Thyroid gland (tissue), 4 donors: ENCODE results near the gene ESYT3. TPM values are rescaled to one million over a fixed set of nuclear protein-coding genes. Genes with fewer than 3 reads are reported as not detected.

ENCODE experiments used
- DNase-seq, 2 donors: peaks; one replicate each; pipeline ENCODE4 v3.0.0-alpha.2; 2019
- H3K27ac ChIP-seq, 3 donors: fragments of 200-600 bp; sonication (generic); 1 replicate in 2 of 3; 2 replicates in 1 of 3; pipeline ENCODE4 v1.5.1; 2016 to 2019; ENCODE audit warnings: mild to moderate bottlenecking in 1 of 3, moderate library complexity in 1 of 3
- H3K27me3 ChIP-seq: fragments of 200-600 bp; sonication (generic); one replicate; pipeline ENCODE4 v1.5.1; 2019
- H3K36me3 ChIP-seq, 2 donors: fragments of 200-600 bp; sonication (generic); one replicate each; pipeline ENCODE4 v1.5.1; 2016 to 2019
- H3K4me1 ChIP-seq, 2 donors: fragments of 200-600 bp; sonication (generic); one replicate each; pipeline ENCODE4 v1.5.1; 2017 to 2019
- H3K4me3 ChIP-seq, 3 donors: fragments of 200-600 bp; sonication (generic); replicated peaks in 1 of 3; 1 replicate in 2 of 3; 2 replicates in 1 of 3; pipeline ENCODE4 v1.5.1; 2016; ENCODE audit warnings: mild to moderate bottlenecking in 1 of 3
- H3K9me3 ChIP-seq: fragments of 200-600 bp; sonication (generic); one replicate; pipeline ENCODE4 v1.5.1; 2017
- POLR2A ChIP-seq, 2 donors: fragments of 450-650 bp; IDR thresholded peaks; one replicate each; pipeline ENCODE4 v1.6.1; 2017; ENCODE audit warnings: antibody characterized with exemption in 2 of 2, mild to moderate bottlenecking in 2 of 2, moderate library complexity in 1 of 2
- WGBS, 2 donors: methylation state at CpG; one replicate each; pipeline ENCODE4 v1.1.5; 2017; 5-methylcytosine and 5-hydroxymethylcytosine counted together
- intact Hi-C: fragments of 100-400 bp; cut with DNase I; formaldehyde crosslinking; loops from one replicate; pipeline ENCODE4 v1.15.1; 2023
- total RNA-seq, 4 donors: library from RNA; depleted of rRNA; stranded (reverse); fragments of >200 nt; gene quantifications; one replicate each; pipeline ENCODE4 v1.2.3, GENCODE V29; 2016
- TF ChIP-seq, protein P1 (sequence below), 6 experiments: fragments of 200-600 bp in 3 of 6; fragments of 450-650 bp in 3 of 6; sonication (generic) in 3 of 6; IDR thresholded peaks; one replicate each; pipeline ENCODE4 v1.5.1; 2016 to 2019; ENCODE audit warnings: antibody characterized with exemption in 6 of 6, mild to moderate bottlenecking in 2 of 6, inconsistent platforms in 1 of 6, moderate library complexity in 1 of 6

The ESYT3 gene
- total RNA-seq, 4 donors from 2014 or later, result 19.9 to 82.8 (median 22.7) TPM

- no peaks in the 10 kb centered on the region for H3K4me1 ChIP-seq
- intact Hi-C loops, result loop anchor here (10.0 kb wide), 1 partner anchor 69 kb away; no protein-coding TSS in a partner anchor
- H3K4me3 ChIP-seq, result no peak overlapping the region
- WGBS, 2 donors, result 92 to 93% methylated on average over 6 of the region's 6 CpGs
- H3K27ac ChIP-seq, result no peak overlapping the region
- no peak for DNase-seq
- no peak for TF ChIP-seq POLR2A (IDR thresholded peaks at IDR 0.05)
- TF ChIP-seq, protein P1, sequence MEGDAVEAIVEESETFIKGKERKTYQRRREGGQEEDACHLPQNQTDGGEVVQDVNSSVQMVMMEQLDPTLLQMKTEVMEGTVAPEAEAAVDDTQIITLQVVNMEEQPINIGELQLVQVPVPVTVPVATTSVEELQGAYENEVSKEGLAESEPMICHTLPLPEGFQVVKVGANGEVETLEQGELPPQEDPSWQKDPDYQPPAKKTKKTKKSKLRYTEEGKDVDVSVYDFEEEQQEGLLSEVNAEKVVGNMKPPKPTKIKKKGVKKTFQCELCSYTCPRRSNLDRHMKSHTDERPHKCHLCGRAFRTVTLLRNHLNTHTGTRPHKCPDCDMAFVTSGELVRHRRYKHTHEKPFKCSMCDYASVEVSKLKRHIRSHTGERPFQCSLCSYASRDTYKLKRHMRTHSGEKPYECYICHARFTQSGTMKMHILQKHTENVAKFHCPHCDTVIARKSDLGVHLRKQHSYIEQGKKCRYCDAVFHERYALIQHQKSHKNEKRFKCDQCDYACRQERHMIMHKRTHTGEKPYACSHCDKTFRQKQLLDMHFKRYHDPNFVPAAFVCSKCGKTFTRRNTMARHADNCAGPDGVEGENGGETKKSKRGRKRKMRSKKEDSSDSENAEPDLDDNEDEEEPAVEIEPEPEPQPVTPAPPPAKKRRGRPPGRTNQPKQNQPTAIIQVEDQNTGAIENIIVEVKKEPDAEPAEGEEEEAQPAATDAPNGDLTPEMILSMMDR (IDR thresholded peaks at IDR 0.05), result no peak
- H3K36me3 ChIP-seq, result peaks cover 37 to 55% of the 10 kb centered on the region in 2 donors
- H3K27me3 ChIP-seq, result no peaks in the 10 kb centered on the region
- H3K9me3 ChIP-seq, result no peaks in the 10 kb centered on the region
Observed at GRCh38 chr3:138404121-138404520, 30.3 kb upstream of the ESYT3 start.

DNA sequence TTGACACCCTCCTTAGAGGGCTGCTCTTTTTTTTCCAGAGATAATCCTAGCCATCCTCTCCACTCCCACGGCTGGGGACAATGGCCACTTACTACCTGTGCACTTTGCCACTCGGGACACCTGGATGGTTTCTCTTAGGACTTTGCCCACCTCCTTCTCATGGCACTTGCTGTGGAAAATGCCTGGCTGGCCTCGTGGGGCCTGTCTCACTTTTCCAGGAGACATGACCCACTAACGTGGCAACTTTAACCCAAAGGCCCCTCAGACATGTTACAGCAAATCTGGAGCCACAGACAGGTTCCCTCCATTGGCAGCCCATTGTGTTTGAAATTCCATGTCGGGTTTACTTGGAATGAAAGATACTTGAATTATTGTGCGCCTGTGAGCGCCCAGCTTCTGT, 29.4 kb upstream of the ESYT3 start:
- H3K27me3 ChIP-seq, result no peaks in the 10 kb centered on the region
- no peaks in the 10 kb centered on the region for H3K4me1 ChIP-seq
- 89 to 95% methylated on average over 7 of the region's 7 CpGs for WGBS, 2 donors
- intact Hi-C loops, result loop anchor here (10.0 kb wide), 1 partner anchor 70 kb away; no protein-coding TSS in a partner anchor
- no peaks in the 10 kb centered on the region for H3K9me3 ChIP-seq
- DNase-seq, result no peak
- no peak overlapping the region for H3K27ac ChIP-seq
- H3K36me3 ChIP-seq, result peaks cover 37 to 51% of the 10 kb centered on the region in 2 donors
- TF ChIP-seq POLR2A (IDR thresholded peaks at IDR 0.05), result no peak
- TF ChIP-seq, protein P1 (IDR thresholded peaks at IDR 0.05), result no peak
- H3K4me3 ChIP-seq, result no peak overlapping the region

GRCh38 chr3:138405486-138405885, 28.9 kb upstream of the ESYT3 start:
- DNase-seq, result no peak
- intact Hi-C loops, result loop anchor here (10.0 kb wide), 1 partner anchor 71 kb away; no protein-coding TSS in a partner anchor
- WGBS, 2 donors, result 90 to 93% methylated on average over 5 of the region's 5 CpGs

GRCh38 chr3:138406606-138407005, 27.8 kb upstream of the ESYT3 start:
- WGBS, 2 donors, result 88 to 89% methylated on average over 2 of the region's 2 CpGs
- H3K4me1 ChIP-seq, result no peaks in the 10 kb centered on the region
- intact Hi-C loops, result loop anchor here (10.0 kb wide), 1 partner anchor 72 kb away; no protein-coding TSS in a partner anchor
- no peak for DNase-seq
- H3K36me3 ChIP-seq, result peaks cover 29 to 36% of the 10 kb centered on the region in 2 donors
- no peak overlapping the region for H3K4me3 ChIP-seq
- H3K27me3 ChIP-seq, result no peaks in the 10 kb centered on the region
- no peaks in the 10 kb centered on the region for H3K9me3 ChIP-seq
- H3K27ac ChIP-seq, result no peak overlapping the region
- TF ChIP-seq, protein P1 (IDR thresholded peaks at IDR 0.05), result no peak
- no peak for TF ChIP-seq POLR2A (IDR thresholded peaks at IDR 0.05)

More at GRCh38 chr3:138405486-138405885, 28.9 kb upstream of the ESYT3 start:
- H3K4me3 ChIP-seq, result no peak overlapping the region
- H3K9me3 ChIP-seq, result no peaks in the 10 kb centered on the region
- no peaks in the 10 kb centered on the region for H3K4me1 ChIP-seq
- no peaks in the 10 kb centered on the region for H3K27me3 ChIP-seq
- peaks cover 37 to 46% of the 10 kb centered on the region in 2 donors for H3K36me3 ChIP-seq
- no peak overlapping the region for H3K27ac ChIP-seq
- TF ChIP-seq, protein P1 (IDR thresholded peaks at IDR 0.05), result no peak
- TF ChIP-seq POLR2A (IDR thresholded peaks at IDR 0.05), result no peak

- no peaks in the 10 kb centered on the region for H3K27me3 ChIP-seq
- H3K4me3 ChIP-seq, result no peak overlapping the region
- no peak overlapping the region for H3K27ac ChIP-seq
- 88% methylated on average over 3 of the region's 3 CpGs for WGBS, 2 donors
- intact Hi-C loops, result loop anchor here (10.0 kb wide), 1 partner anchor 73 kb away; no protein-coding TSS in a partner anchor
- DNase-seq, result no peak
- H3K9me3 ChIP-seq, result no peaks in the 10 kb centered on the region
- H3K4me1 ChIP-seq, result no peaks in the 10 kb centered on the region
- peaks cover 26 to 28% of the 10 kb centered on the region in 2 donors for H3K36me3 ChIP-seq
- TF ChIP-seq, protein P1 (IDR thresholded peaks at IDR 0.05), result no peak
- TF ChIP-seq POLR2A (IDR thresholded peaks at IDR 0.05), result no peak
Observed at GRCh38 chr3:138407236-138407907, 27.0 kb upstream of the ESYT3 start.
